Duodenal mucosa (tissue), 2 donors: ENCODE results near the gene MAN1B1.
A peak's percentile ranks its signal among the peaks of the same experiment; 100 is the strongest.

Experiments
- H3K27ac ChIP-seq: one replicate; pipeline ENCODE4 v1.7.0; 2013; ENCODE audit warnings: low read depth, low read length
- H3K27me3 ChIP-seq, 2 donors: one replicate each; pipeline ENCODE4 v1.7.0; 2013; ENCODE audit warnings: low read length in 2 of 2, control low read depth in 1 of 2; ENCODE audit not compliant: insufficient read depth in 2 of 2, control insufficient read depth in 1 of 2
- H3K36me3 ChIP-seq, 2 donors: one replicate each; pipeline ENCODE4 v1.7.0; 2013; ENCODE audit warnings: low read length in 2 of 2, control low read depth in 1 of 2; ENCODE audit not compliant: insufficient read depth in 2 of 2, control insufficient read depth in 1 of 2
- H3K4me1 ChIP-seq, 2 donors: one replicate each; pipeline ENCODE4 v1.7.0; 2013; ENCODE audit warnings: low read length in 2 of 2, control low read depth in 1 of 2; ENCODE audit not compliant: insufficient read depth in 2 of 2, control insufficient read depth in 1 of 2
- H3K4me3 ChIP-seq, 2 donors: one replicate each; pipeline ENCODE4 v1.7.0; 2013; ENCODE audit warnings: low read length in 2 of 2, low read depth in 1 of 2
- H3K9ac ChIP-seq, 2 donors: one replicate each; pipeline ENCODE4 v1.7.0; 2013; ENCODE audit warnings: low read length in 2 of 2, low read depth in 1 of 2
- H3K9me3 ChIP-seq, 2 donors: one replicate each; pipeline ENCODE4 v1.7.0; 2013; ENCODE audit warnings: low read length in 2 of 2, control low read depth in 1 of 2; ENCODE audit not compliant: control insufficient read depth in 1 of 2

MAN1B1 gene

GRCh38 chr9:137044502-137045177 is 42.1 kb upstream of the MAN1B1 start:
- peaks cover 32 to 36% of the 10 kb centered on the region in 2 donors for H3K4me1 ChIP-seq
- no peaks in the 10 kb centered on the region for H3K9me3 ChIP-seq
- peak overlapping the region; percentile 32 for H3K27ac ChIP-seq
- peaks cover 7 to 32% of the 10 kb centered on the region in 2 donors for H3K27me3 ChIP-seq
- peak overlapping the region; percentile 15 to 45 for H3K9ac ChIP-seq
- peak overlapping the region; percentile 51 to 60 for H3K4me3 ChIP-seq
- H3K36me3 ChIP-seq, result no peaks in the 10 kb centered on the region

- peak overlapping the region; percentile 10 for H3K27ac ChIP-seq
- H3K4me1 ChIP-seq, result peaks cover 32 to 36% of the 10 kb centered on the region in 2 donors
- H3K27me3 ChIP-seq, result peaks cover 14 to 32% of the 10 kb centered on the region in 2 donors
- no peaks in the 10 kb centered on the region for H3K36me3 ChIP-seq
- peak overlapping the region; percentile 58 to 60 for H3K4me3 ChIP-seq
- H3K9ac ChIP-seq, result peak overlapping the region; percentile 25 to 45
- H3K9me3 ChIP-seq, result no peaks in the 10 kb centered on the region
Observed at GRCh38 chr9:137045294-137046087, 41.3 kb upstream of the MAN1B1 start.

DNA sequence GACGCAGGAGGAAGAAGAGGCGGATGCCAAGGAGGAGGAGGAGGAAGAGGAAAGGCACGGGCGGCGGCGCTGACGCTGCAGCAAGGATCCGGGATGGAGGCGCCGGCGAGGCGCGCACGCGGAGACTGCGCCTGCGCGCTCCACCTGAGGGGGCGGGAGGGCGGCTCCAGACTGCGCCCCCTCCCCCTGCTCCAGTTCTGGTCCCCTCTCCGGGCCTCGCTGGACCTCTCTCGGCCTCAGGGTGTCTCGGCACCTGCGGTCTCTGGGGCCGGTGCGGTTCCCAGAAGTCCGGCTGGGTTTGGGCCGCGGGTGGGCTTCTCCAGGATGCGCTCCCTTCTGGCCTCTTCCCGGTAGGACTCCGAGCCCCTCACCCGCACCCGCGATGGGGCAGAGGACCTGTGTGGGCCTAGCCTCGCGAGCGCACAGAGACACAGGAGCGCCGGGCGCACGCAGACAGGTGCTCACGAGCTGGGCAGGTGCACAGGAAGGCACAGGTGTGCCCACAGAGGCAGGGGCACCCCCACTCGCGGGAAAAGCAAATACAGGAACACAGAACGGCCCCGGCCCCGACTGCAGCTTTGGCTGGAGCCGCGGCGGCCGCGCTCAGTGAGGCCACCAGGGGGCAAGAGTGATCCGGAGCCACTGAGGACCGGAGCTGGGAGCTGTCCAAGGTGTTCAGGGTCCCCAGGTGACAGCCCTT is 40.5 kb upstream of the MAN1B1 start, which contains the start of gene NPDC1:
Gene NPDC1, minus strand, starts transcription at position 90 of the 700 bp plus-strand sequence. CDS start 188 bp downstream, outside the sequence.
- Histone ChIP-seq H3K36me3 (no peaks in the 10 kb centered on the region), H3K27ac (peak within 1 kb of the TSS; percentile 10), H3K4me1 (peaks cover 32 to 36% of the 10 kb centered on the region in 2 donors), H3K9me3 (no peaks in the 10 kb centered on the region), H3K27me3 (peaks cover 16 to 37% of the 10 kb centered on the region in 2 donors), H3K9ac (peak within 1 kb of the TSS; percentile 32 to 45), H3K4me3 (peak within 1 kb of the TSS; percentile 58 to 60)

- Histone ChIP-seq H3K36me3 (no peaks in the 10 kb centered on the region), H3K9ac (no peak overlapping the region), H3K4me3 (no peak overlapping the region), H3K9me3 (no peaks in the 10 kb centered on the region), H3K27ac (no peak overlapping the region), H3K27me3 (peaks cover 21 to 40% of the 10 kb centered on the region in 2 donors), H3K4me1 (peaks cover 20 to 31% of the 10 kb centered on the region in 2 donors)
Observed at GRCh38 chr9:137048655-137049543, 37.9 kb upstream of the MAN1B1 start.

- no peak overlapping the region for H3K9ac ChIP-seq
- peaks cover 14 to 25% of the 10 kb centered on the region in 2 donors for H3K4me1 ChIP-seq
- H3K36me3 ChIP-seq, result no peaks in the 10 kb centered on the region
- H3K27ac ChIP-seq, result no peak overlapping the region
- no peak overlapping the region for H3K4me3 ChIP-seq
- peaks cover 21 to 34% of the 10 kb centered on the region in 2 donors for H3K27me3 ChIP-seq
- no peaks in the 10 kb centered on the region for H3K9me3 ChIP-seq
Observed at GRCh38 chr9:137049544-137050449, 37.0 kb upstream of the MAN1B1 start.

- no peak overlapping the region for H3K27ac ChIP-seq
- H3K27me3 ChIP-seq, result peaks cover 21 to 28% of the 10 kb centered on the region in 2 donors
- H3K4me1 ChIP-seq, result peaks cover 16 to 26% of the 10 kb centered on the region in 2 donors
- no peaks in the 10 kb centered on the region for H3K9me3 ChIP-seq
- H3K4me3 ChIP-seq, result no peak overlapping the region
- no peaks in the 10 kb centered on the region for H3K36me3 ChIP-seq
- H3K9ac ChIP-seq, result no peak overlapping the region
Observed at GRCh38 chr9:137050570-137050969, 36.2 kb upstream of the MAN1B1 start.

DNA sequence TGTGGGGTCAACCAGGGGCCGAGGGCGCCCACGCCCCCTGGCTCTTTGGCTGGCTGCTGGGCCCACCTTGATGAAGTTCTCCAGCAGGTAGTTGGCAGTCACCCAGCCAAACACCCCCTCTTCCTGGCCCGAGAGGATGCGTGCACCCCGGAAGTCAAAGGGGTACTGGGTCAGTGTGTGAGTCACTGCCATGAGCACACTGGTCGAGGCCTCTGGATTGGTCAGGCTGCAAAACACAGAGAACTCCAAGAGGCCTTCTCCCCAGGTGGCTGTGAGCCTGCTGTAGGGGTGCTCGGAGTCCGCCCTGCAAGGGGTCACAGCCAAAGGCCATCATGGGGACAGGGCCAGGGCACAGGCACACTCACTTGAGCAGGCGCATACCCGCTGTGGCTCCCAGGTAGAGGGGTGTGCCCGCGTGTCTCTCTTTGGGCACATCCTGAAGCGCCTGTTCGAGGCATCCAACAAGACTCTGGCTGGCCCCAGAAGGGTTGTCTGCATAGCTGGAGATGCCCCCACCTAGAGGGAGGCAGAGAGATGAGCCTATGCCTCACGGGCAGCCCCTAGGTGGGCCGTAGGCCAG is 35.5 kb upstream of the MAN1B1 start:
- H3K27ac ChIP-seq, result no peak overlapping the region
- peaks cover 16 to 29% of the 10 kb centered on the region in 2 donors for H3K4me1 ChIP-seq
- no peak overlapping the region for H3K4me3 ChIP-seq
- H3K9ac ChIP-seq, result no peak overlapping the region
- H3K36me3 ChIP-seq, result no peaks in the 10 kb centered on the region
- H3K27me3 ChIP-seq, result peaks cover 21 to 28% of the 10 kb centered on the region in 2 donors
- no peaks in the 10 kb centered on the region for H3K9me3 ChIP-seq

GRCh38 chr9:137052293-137052692 is 34.5 kb upstream of the MAN1B1 start:
- H3K27ac ChIP-seq, result no peak overlapping the region
- H3K27me3 ChIP-seq, result peaks cover 17 to 23% of the 10 kb centered on the region in 2 donors
- H3K9me3 ChIP-seq, result no peaks in the 10 kb centered on the region
- peaks cover 18 to 30% of the 10 kb centered on the region in 2 donors for H3K4me1 ChIP-seq
- H3K36me3 ChIP-seq, result no peaks in the 10 kb centered on the region
- H3K4me3 ChIP-seq, result no peak overlapping the region
- H3K9ac ChIP-seq, result no peak overlapping the region
